SIG-M5 (cell line): ENCODE results near the gene RORB.

Source experiments
- DNase-seq: peaks from one replicate; lab custom pipeline; 2025; lab: John Stamatoyannopoulos, UW

Gene RORB

DNA sequence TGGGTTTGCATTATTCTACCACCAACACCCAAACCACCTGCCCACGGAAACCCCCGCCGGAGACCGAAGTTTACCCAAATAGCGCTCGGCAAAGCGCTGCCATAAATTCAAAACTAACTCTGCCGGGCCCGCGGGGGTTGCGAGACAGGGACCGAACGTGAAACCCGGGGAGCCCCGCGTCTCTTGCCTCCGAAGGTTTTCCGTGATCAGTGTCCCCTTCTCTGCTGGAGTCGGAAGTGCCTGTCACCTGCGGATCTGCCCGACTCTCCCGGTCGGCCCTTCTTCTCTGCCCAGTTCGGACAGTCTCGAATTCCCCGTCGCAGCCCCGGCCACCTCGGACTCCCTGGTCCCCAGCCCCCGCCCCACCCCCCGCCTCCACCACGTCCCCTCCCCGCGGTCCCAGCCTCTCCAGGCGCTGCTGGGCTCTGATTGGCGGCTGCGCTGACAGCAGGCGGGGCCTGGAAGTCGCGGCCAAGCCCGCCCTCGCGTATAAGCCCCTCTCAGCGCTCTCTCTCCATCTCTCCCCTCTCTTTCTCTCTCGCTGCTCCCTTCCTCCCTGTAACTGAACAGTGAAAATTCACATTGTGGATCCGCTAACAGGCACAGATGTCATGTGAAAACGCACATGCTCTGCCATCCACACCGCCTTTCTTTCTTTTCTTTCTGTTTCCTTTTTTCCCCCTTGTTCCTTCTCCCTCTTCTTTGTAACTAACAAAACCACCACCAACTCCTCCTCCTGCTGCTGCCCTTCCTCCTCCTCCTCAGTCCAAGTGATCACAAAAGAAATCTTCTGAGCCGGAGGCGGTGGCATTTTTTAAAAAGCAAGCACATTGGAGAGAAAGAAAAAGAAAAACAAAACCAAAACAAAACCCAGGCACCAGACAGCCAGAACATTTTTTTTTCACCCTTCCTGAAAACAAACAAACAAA, at the start of gene RORB:
Gene RORB, plus strand, starts transcription at position 517 of the 929 bp plus-strand sequence. CDS start 642 bp downstream, outside the sequence.
- no peak for DNase-seq

DNA sequence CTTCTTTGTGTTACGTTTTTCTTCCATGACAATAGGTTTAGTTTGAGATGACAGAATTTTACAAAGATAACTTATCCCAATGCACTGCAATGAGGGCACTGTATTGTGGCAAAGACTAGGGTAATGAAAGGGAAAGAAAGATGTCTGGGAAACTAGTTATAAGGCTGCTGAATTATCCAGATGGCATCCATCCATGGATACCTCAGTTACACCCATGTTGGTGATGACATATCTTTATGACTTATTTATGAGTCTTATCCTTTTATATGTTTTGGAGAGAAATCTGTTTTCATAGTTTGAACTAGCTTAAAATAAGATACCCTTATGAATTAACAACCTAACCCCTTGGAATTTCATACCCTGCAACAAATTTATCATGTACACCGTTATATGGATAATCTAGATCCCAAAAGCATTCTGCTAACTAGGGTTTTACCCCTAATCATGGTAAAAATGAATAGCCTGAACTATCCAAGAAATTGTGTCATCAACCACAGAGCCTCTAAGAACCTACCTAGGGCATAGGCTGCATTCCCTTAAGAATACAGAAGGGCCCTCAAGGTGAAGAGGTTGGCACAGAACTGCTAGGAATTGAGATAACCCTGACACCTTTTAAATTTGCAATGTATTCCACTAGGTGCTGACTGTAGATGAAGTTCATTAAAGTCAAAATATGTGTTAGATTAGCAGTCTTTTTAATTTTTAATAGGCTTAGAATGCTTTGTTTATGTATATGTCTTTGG, 49.5 kb upstream of the RORB start:
- no peak for DNase-seq

- no peak for DNase-seq
These were observed 48.1 kb upstream of the RORB start for GRCh38 chr9:74449060-74449459.

DNA sequence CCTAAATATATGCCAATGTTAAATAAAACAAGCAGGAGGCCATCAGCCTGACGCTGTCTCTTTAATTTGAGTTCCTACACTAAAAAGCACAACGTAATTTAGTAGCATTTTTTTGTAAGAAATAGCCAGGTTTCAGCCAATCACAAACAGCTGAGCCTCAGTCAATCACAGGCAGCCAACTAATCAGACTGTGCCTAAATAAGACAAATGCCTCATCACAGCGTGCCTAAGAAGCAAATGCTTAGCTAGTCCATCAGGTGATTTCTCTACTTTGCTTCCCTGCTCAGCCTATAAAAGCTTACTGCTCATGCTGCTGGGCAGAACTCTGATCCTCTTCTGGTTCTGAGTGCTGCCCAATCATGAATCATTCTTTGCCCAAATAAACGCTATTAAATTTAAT, 38.3 kb upstream of the RORB start:
- DNase-seq = no peak

DNA sequence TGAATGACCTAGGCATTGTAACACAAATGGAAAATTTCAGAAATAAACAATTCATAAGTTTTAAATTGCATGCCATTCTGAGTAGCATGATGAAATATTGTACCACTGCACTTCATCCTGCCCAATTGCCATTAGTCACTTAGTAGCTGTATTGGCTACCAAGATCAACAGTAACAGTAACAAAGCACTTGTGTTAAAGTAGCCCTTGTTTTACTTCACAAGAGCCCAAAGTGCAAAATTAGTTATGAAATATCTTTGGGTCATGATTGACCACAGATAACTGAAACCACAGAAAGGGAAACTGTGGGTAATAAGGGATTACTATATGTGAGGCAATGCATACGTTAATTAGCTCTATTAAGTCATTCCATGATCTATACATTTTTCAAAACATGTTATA, 33.3 kb upstream of the RORB start:
- no peak for DNase-seq

DNA sequence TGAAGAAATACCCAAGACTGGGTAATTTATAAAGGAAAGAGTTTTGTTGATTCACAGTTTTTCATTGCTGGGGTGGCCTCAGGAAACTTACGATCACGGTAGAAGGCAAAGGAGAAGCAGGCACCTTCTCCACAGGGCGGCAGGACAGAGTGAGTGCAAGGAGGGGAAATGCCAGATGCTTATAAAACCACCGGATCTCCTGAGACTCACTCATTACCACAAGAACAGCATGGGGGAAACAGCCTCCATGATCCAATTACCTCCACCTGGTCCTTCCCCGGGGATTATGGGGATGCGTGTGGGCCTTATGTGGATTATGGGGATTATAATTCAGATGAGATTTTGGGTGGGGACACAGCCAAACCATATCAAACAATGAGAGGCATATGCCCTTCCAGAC, 18.5 kb upstream of the RORB start:
- no peak for DNase-seq

GRCh38 chr9:74479711-74480110, 17.4 kb upstream of the RORB start:
- no peak for DNase-seq

GRCh38 chr9:74487395-74487794, 9.7 kb upstream of the RORB start:
- DNase-seq = no peak

GRCh38 chr9:74493512-74493911, 3.6 kb upstream of the RORB start:
- no peak for DNase-seq

- no peak for DNase-seq
These were observed 2.6 kb upstream of the RORB start for GRCh38 chr9:74494490-74494889.

GRCh38 chr9:74496406-74496805, 729 bp upstream of the RORB start:
- no peak for DNase-seq

- DNase-seq = no peak
These were observed 849 bp downstream of the RORB start for GRCh38 chr9:74497748-74498620.

DNA sequence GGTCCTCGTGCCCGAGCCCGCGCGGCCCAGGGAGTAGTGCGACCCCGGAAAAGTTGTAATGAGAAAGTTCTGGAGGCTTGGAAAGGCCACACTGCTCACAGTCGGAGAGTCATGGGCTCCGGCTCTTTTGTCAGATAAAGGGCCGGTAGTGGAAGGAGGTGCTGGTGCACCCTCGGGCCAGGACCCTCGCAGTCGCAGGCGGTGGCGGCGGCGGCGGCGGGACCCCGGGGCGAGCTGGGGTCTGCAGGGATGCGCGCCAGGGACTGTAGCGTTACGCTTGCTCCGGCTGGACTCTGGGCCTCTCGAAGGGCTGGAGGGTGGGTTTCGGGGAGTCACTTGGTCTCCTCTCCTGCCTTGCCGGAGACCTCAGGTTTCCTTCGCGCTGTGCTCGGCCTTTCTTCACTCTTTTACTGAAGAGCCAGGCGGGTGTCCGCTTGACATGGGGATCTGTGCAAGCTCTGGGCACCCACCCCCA, 1.5 kb downstream of the RORB start:
- DNase-seq = no peak

DNA sequence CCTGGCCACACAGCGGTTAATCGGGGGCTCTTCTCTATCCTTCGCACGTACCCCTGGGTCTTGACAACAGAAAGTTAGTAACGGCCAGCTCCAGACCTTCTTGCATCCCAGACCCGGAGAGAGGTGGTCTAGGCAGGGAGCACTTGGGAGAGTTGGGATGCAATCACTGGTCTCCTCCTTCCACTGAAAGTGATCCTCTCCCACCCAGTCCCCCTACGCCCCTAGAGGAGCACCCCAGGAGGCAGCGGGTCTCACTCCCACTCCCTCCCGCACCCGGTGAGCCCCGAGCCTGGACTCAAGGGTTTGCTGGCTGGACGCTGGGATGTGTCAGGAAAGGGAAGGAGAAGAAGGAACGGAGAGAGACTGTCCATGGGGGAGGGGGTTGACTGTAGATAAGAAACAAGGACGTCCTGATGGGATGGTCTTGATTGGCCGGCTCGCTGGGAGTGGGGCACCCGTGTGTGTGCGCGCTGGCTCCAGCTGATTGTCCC, 2.0 kb downstream of the RORB start:
- no peak for DNase-seq

DNA sequence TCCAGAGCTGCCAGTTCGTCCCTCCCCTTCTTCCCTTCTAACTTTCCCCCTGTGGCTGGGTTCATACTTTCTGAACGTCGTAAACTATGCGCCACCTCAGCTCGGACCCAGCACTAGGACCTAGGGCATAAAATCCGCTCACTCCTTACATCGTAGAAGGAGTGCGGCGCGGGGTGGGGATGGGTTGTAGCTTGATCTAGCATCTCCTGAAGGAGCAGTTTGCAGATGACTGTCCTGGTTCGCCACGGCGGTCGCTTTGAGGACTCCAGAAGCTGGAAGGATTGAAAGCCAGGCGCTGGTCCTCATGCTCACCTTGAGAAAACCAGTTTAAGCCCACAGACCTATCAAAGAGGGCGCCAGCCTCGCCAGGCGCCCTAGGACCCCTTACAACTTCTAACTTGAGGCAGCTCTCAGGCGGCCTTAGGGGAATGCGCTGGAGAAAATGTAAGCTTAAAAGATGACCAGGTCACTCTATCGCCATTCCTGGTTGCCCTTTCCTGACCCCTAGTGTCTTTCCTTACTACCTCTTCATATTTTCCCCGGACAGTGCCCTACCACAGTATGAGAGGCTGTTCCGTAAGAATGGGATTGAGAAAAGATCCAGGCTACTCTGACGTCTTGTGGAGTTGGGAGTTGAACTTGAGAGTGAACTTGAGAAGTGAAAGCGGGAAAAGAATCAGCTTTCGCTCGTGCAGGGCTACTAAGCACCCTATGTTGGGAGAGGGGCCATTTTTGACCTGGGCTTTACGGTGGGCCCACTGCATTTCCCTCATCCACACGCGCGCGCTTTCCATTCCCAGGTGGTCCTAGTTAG, 2.8 kb downstream of the RORB start:
- DNase-seq = no peak

DNA sequence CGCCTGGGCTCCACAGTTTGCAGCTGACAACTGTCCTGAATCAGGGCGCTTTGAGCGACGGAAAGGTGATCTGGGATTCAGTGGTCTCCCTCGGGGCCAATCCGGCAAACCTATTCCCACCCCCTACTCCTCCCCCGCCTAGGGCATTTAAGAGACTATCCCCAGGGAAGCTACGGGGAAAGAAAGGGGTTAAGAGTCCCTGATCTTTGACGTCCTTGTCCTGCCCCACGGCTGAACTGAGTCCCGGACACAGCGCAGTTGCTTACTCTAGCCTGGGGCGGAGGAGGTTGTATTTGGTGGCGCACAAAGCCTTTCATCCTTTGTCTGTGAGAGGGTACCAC, 3.4 kb downstream of the RORB start:
- DNase-seq = no peak

DNA sequence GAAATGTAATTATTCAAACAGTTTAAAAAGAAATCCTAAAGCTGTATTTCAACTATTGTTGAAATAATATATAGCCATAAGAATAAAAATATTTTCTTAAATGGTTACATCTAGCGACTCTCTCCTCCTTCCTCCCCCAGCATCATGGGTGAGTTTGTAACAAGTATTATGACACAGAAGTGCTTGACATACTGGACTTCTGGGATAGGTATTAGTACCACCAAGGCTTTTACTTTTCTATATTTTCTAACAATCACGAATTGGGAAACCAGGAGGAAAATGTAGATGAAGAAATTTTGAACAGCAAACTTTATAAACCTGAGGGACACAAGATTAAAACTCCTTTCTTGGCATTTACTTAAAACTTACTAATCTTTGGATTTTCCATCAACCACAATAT, 4.4 kb downstream of the RORB start:
- DNase-seq = no peak

GRCh38 chr9:74503219-74503618, 6.1 kb downstream of the RORB start:
- no peak for DNase-seq

- DNase-seq = no peak
These were observed 6.5 kb downstream of the RORB start for GRCh38 chr9:74503666-74504065.

GRCh38 chr9:74511333-74511732, 14.2 kb downstream of the RORB start:
- DNase-seq = no peak

GRCh38 chr9:74512416-74512815, 15.3 kb downstream of the RORB start:
- no peak for DNase-seq
